Astrocyte (in vitro differentiated cells and primary cell): ENCODE results near the gene SPC25. TPM values are rescaled to one million over a fixed set of nuclear protein-coding genes. Genes with fewer than 3 reads are reported as not detected.
"Not testable (repeated sequence)": the region's sequence is repeated elsewhere in the genome, so short reads cannot be mapped to it uniquely, and the experiment has no call there.

Source experiments
- DNase-seq: peaks from one replicate; pipeline ENCODE4 v3.0.0-alpha.2; 2010; ENCODE audit warnings: low read depth
- FAIRE-seq: peaks from 2 replicates; lab custom pipeline; 2011; peaks lifted over from hg19 to GRCh38; lab: Jason Lieb, UNC
- H2AFZ ChIP-seq: 2 replicates; pipeline ENCODE4 v1.6.0; 2012; ENCODE audit warnings: low read depth, low read length, inconsistent platforms
- H3K27ac ChIP-seq: 2 replicates; pipeline ENCODE4 v1.5.1; 2011; ENCODE audit warnings: low read depth, low read length, inconsistent platforms
- H3K27me3 ChIP-seq: 2 replicates; pipeline ENCODE4 v1.6.0; 2011; ENCODE audit warnings: low read length, inconsistent platforms; ENCODE audit not compliant: insufficient read depth
- H3K36me3 ChIP-seq: 2 replicates; pipeline ENCODE4 v1.5.1; 2011; ENCODE audit warnings: low read length, inconsistent platforms; ENCODE audit not compliant: insufficient read depth
- H3K4me1 ChIP-seq: 2 replicates; pipeline ENCODE4 v1.5.1; 2011; ENCODE audit warnings: low read length, inconsistent platforms; ENCODE audit not compliant: insufficient read depth
- H3K4me2 ChIP-seq: 2 replicates; pipeline ENCODE4 v1.6.0; 2012; ENCODE audit warnings: low read length, inconsistent platforms
- H3K4me3 ChIP-seq: 2 replicates; pipeline ENCODE4 v1.5.1; 2011; ENCODE audit warnings: low read depth, mild to moderate bottlenecking, low read length, inconsistent platforms; ENCODE audit not compliant: insufficient read depth
- H3K79me2 ChIP-seq: 2 replicates; pipeline ENCODE4 v1.6.0; 2012; ENCODE audit warnings: mild to moderate bottlenecking, low read length, inconsistent platforms; ENCODE audit not compliant: insufficient read depth
- H3K9ac ChIP-seq: 2 replicates; pipeline ENCODE4 v1.6.0; 2012; ENCODE audit warnings: mild to moderate bottlenecking, low read length, inconsistent platforms
- H3K9me3 ChIP-seq: 2 replicates; pipeline ENCODE4 v1.5.1; 2012; ENCODE audit warnings: low read depth, mild to moderate bottlenecking, low read length, inconsistent platforms; ENCODE audit not compliant: insufficient read depth
- H4K20me1 ChIP-seq: 2 replicates; pipeline ENCODE4 v1.6.0; 2012; ENCODE audit warnings: low read length, inconsistent platforms; ENCODE audit not compliant: insufficient read depth
- H3K27ac Mint-ChIP-seq: one replicate; pipeline ENCODE4 v1.8.0; 2021; ENCODE audit warnings: mild to moderate bottlenecking, mixed read lengths; ENCODE audit not compliant: unreplicated experiment
- H3K27me3 Mint-ChIP-seq: one replicate; pipeline ENCODE4 v1.8.0; 2021; ENCODE audit warnings: low read depth, mixed read lengths; ENCODE audit not compliant: unreplicated experiment
- H3K36me3 Mint-ChIP-seq: one replicate; pipeline ENCODE4 v1.8.0; 2021; ENCODE audit warnings: low read depth, mixed read lengths; ENCODE audit not compliant: unreplicated experiment
- H3K4me1 Mint-ChIP-seq: one replicate; pipeline ENCODE4 v1.8.0; 2021; ENCODE audit warnings: low read depth, mixed read lengths; ENCODE audit not compliant: unreplicated experiment
- H3K4me3 Mint-ChIP-seq: one replicate; pipeline ENCODE4 v1.8.0; 2021; ENCODE audit warnings: mild to moderate bottlenecking, moderate library complexity, mixed read lengths; ENCODE audit not compliant: unreplicated experiment
- H3K9me3 Mint-ChIP-seq: one replicate; pipeline ENCODE4 v1.8.0; 2021; ENCODE audit warnings: mild to moderate bottlenecking, mixed read lengths; ENCODE audit not compliant: unreplicated experiment
- CTCF ChIP-seq: IDR thresholded peaks from 2 replicates; pipeline ENCODE4 v1.5.1; 2011; ENCODE audit warnings: low read depth, mild to moderate bottlenecking, inconsistent platforms, low read length, moderate library complexity; ENCODE audit not compliant: insufficient read depth
- EZH2 ChIP-seq: IDR thresholded peaks from 2 replicates; pipeline ENCODE4 v1.6.1; 2012; ENCODE audit warnings: mild to moderate bottlenecking, low read length, inconsistent platforms; ENCODE audit not compliant: insufficient read depth
- total RNA-seq: library from RNA; stranded (reverse); gene quantifications from 2 replicates; pipeline ENCODE4 v1.2.1, GENCODE V29; 2021

SPC25 gene
- total RNA-seq, 1 donor from 2014 or later = 1.6 TPM

GRCh38 chr2:168889635-168890005 lies 610 bp downstream of the SPC25 start:
- Histone ChIP-seq H3K9me3 (no peaks in the 10 kb centered on the region), H3K27me3 (no peaks in the 10 kb centered on the region), H3K36me3 (no peaks in the 10 kb centered on the region), H2AFZ (peak overlapping the region; percentile 92), H3K27ac (peak overlapping the region; percentile 47), H3K4me2 (peak overlapping the region; percentile 88), H4K20me1 (no peaks in the 10 kb centered on the region), H3K4me3 (peak overlapping the region; percentile 79), H3K9ac (peak overlapping the region; percentile 83), H3K4me1 (no peaks in the 10 kb centered on the region), H3K79me2 (peaks cover 19% of the 10 kb centered on the region)
- no peak overlapping the region for H3K27ac Mint-ChIP-seq
- H3K9me3 Mint-ChIP-seq = no peaks in the 10 kb centered on the region
- DNase-seq (no peak), FAIRE-seq (no peak)
- H3K4me1 Mint-ChIP-seq = no peaks in the 10 kb centered on the region
- H3K36me3 Mint-ChIP-seq = no peaks in the 10 kb centered on the region
- TF ChIP-seq EZH2 (no peak), CTCF (no peak)
- peak overlapping the region; percentile 93 for H3K4me3 Mint-ChIP-seq
- H3K27me3 Mint-ChIP-seq = peaks cover 6% of the 10 kb centered on the region

GRCh38 chr2:168884975-168885374 lies 5.3 kb downstream of the SPC25 start:
- H3K36me3 Mint-ChIP-seq = no peaks in the 10 kb centered on the region
- no peak overlapping the region for H3K27ac Mint-ChIP-seq
- no peaks in the 10 kb centered on the region for H4K20me1 ChIP-seq
- H3K27me3 Mint-ChIP-seq = no peaks in the 10 kb centered on the region
- H3K79me2 ChIP-seq = peaks cover 21% of the 10 kb centered on the region
- no peak overlapping the region for H3K27ac ChIP-seq
- H3K9ac ChIP-seq = no peak overlapping the region
- no peak for TF ChIP-seq CTCF
- no peak for TF ChIP-seq EZH2
- FAIRE-seq (no peak), DNase-seq (peak; percentile 40)
- no peaks in the 10 kb centered on the region for H3K9me3 ChIP-seq
- H3K4me2 ChIP-seq = peak overlapping the region; percentile 0
- H2AFZ ChIP-seq = no peak overlapping the region
- peaks cover 3% of the 10 kb centered on the region for H3K36me3 ChIP-seq
- H3K27me3 ChIP-seq = no peaks in the 10 kb centered on the region
- H3K9me3 Mint-ChIP-seq = no peaks in the 10 kb centered on the region
- H3K4me3 ChIP-seq = no peak overlapping the region
- no peak overlapping the region for H3K4me3 Mint-ChIP-seq
- no peaks in the 10 kb centered on the region for H3K4me1 ChIP-seq
- no peaks in the 10 kb centered on the region for H3K4me1 Mint-ChIP-seq

DNA sequence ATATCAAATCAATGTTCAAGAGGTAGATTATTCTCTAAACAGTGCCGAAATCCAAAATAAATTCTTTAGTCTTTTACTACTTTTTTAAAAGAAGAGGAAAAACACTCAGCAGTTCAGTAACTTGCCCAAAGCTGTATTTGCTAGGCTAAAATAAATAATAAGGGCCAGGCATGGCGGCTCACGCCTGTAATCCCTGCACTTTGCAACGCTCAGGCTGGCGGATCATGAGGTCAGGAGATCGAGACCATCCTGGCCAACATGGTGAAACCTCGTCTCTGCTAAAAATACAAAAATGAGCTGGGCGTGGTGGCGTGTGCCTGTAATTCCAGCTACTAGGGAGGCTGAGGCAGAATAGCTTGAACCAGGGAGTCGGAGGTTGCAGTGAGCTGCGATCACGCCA lies 8.1 kb downstream of the SPC25 start:
- H3K27ac Mint-ChIP-seq, H3K9me3 Mint-ChIP-seq: not testable (repeated sequence)

More for the DNA sequence above, 8.1 kb downstream of the SPC25 start:
- H3K9me3 ChIP-seq, H4K20me1 ChIP-seq, H3K4me1 Mint-ChIP-seq, H3K27me3 Mint-ChIP-seq, FAIRE-seq, H2AFZ ChIP-seq, H3K4me3 ChIP-seq, H3K27ac ChIP-seq, H3K36me3 ChIP-seq, DNase-seq, H3K9ac ChIP-seq, H3K4me1 ChIP-seq, H3K36me3 Mint-ChIP-seq, H3K27me3 ChIP-seq, H3K79me2 ChIP-seq, H3K4me3 Mint-ChIP-seq, H3K4me2 ChIP-seq: not testable (repeated sequence)
